ENCODE results near the gene RNPEPL1.
"Not testable (repeated sequence)": the region's sequence is repeated elsewhere in the genome, so short reads cannot be mapped to it uniquely, and the experiment has no call there.

Gene RNPEPL1

GRCh38 chr2:240539906-240540305, 28.4 kb upstream of the RNPEPL1 start:
- no peak for DNase-seq

- DNase-seq: no peak
Measured at GRCh38 chr2:240551288-240551687, 17.0 kb upstream of the RNPEPL1 start.

GRCh38 chr2:240551811-240552210, 16.5 kb upstream of the RNPEPL1 start:
- no peak for DNase-seq

- no peak for DNase-seq
Measured at GRCh38 chr2:240553956-240554480, 14.3 kb upstream of the RNPEPL1 start.

- DNase-seq: no peak
Measured at GRCh38 chr2:240554767-240555493, 13.4 kb upstream of the RNPEPL1 start.

- no peak for DNase-seq
Measured at GRCh38 chr2:240555541-240556250, 12.6 kb upstream of the RNPEPL1 start.

GRCh38 chr2:240556553-240557100, 11.7 kb upstream of the RNPEPL1 start:
- no peak for DNase-seq

GRCh38 chr2:240557101-240557751, 11.1 kb upstream of the RNPEPL1 start:
- DNase-seq: no peak

- no peak for DNase-seq
Measured at GRCh38 chr2:240557808-240558207, 10.5 kb upstream of the RNPEPL1 start, which contains the start of gene ANKMY1. Gene ANKMY1, minus strand, starts transcription at chr2:240557988. Its CDS starts 653 bp downstream, at chr2:240557335.

GRCh38 chr2:240558236-240558761, 10.0 kb upstream of the RNPEPL1 start:
- DNase-seq: no peak

GRCh38 chr2:240559286-240559685, 9.0 kb upstream of the RNPEPL1 start:
- no peak for DNase-seq

- DNase-seq: peak; percentile 74
Measured at GRCh38 chr2:240560084-240560479, 8.2 kb upstream of the RNPEPL1 start, which contains the start of gene DUSP28. Gene DUSP28, plus strand, starts transcription at chr2:240560357. Its CDS starts 328 bp downstream, at chr2:240560685.

- DNase-seq: peak; percentile 92
Measured at GRCh38 chr2:240560480-240561324, 7.6 kb upstream of the RNPEPL1 start.

GRCh38 chr2:240561325-240561971, 6.8 kb upstream of the RNPEPL1 start:
- peak; percentile 18 for DNase-seq

GRCh38 chr2:240563231-240563630, 5.1 kb upstream of the RNPEPL1 start:
- DNase-seq: not testable (repeated sequence)

- DNase-seq: no peak
Measured at GRCh38 chr2:240563951-240564560, 4.2 kb upstream of the RNPEPL1 start.

- peak; percentile 0 for DNase-seq
Measured at GRCh38 chr2:240564561-240565332, 3.5 kb upstream of the RNPEPL1 start.

- DNase-seq: peak; percentile 93
Measured at GRCh38 chr2:240565333-240566202, 2.7 kb upstream of the RNPEPL1 start.
